Activated T-helper 1 cell treated with anti-CD3 and anti-CD28 coated beads, Interleukin-2, amount 50 U/mL, for 16 hours (primary cell): ENCODE measurements around the gene IGFALS.
"Not testable (repeated sequence)": the region's sequence is repeated elsewhere in the genome, so short reads cannot be mapped to it uniquely, and the experiment has no call there.

Source experiments
- DNase-seq, 2 donors: peaks; one replicate each; pipeline ENCODE4 v3.0.0-alpha.2; 2020; ENCODE audit warnings: low read depth in 1 of 2, low spot score in 1 of 2

The IGFALS gene

GRCh38 chr16:1818204-1818872 is 24.8 kb upstream of the IGFALS start:
- DNase-seq = no peak

GRCh38 chr16:1817716-1818115 is 24.2 kb upstream of the IGFALS start:
- no peak for DNase-seq

- no peak for DNase-seq
Observed at GRCh38 chr16:1817276-1817589, 23.7 kb upstream of the IGFALS start.

GRCh38 chr16:1816396-1817275 is 23.1 kb upstream of the IGFALS start:
- no peak for DNase-seq

- DNase-seq = no peak
Observed at GRCh38 chr16:1815461-1815860, 22.0 kb upstream of the IGFALS start.

- no peak for DNase-seq
Observed at GRCh38 chr16:1812732-1813163, 19.2 kb upstream of the IGFALS start.

GRCh38 chr16:1810536-1810935 is 17.0 kb upstream of the IGFALS start:
- DNase-seq = no peak

GRCh38 chr16:1810106-1810505 is 16.6 kb upstream of the IGFALS start:
- DNase-seq = no peak

GRCh38 chr16:1809281-1809801 is 15.8 kb upstream of the IGFALS start:
- DNase-seq = no peak

GRCh38 chr16:1808691-1809090 is 15.2 kb upstream of the IGFALS start:
- no peak for DNase-seq

GRCh38 chr16:1807626-1808025 is 14.1 kb upstream of the IGFALS start:
- DNase-seq = no peak

GRCh38 chr16:1800701-1801100 is 7.2 kb upstream of the IGFALS start:
- DNase-seq = no peak

- not testable (repeated sequence) for DNase-seq
Observed at GRCh38 chr16:1799263-1799662, 5.8 kb upstream of the IGFALS start.

- no peak for DNase-seq
Observed at GRCh38 chr16:1794908-1795666, 1.6 kb upstream of the IGFALS start.

- no peak for DNase-seq
Observed at GRCh38 chr16:1794221-1794871, 841 bp upstream of the IGFALS start.

- no peak for DNase-seq
Observed at GRCh38 chr16:1792836-1793577, 498 bp downstream of the IGFALS start.

GRCh38 chr16:1791943-1792812 is 1.3 kb downstream of the IGFALS start:
- DNase-seq = no peak

- DNase-seq = no peak
Observed at GRCh38 chr16:1791256-1791942, 2.1 kb downstream of the IGFALS start.
